H9 (cell line): ENCODE data around the gene PCMT1. TPM values are rescaled to one million over a fixed set of nuclear protein-coding genes. Genes with fewer than 3 reads are reported as not detected.

Source experiments
- DNase-seq: peaks from one replicate; pipeline ENCODE4 v3.0.0-alpha.2; 2017
- H2AFZ ChIP-seq: one replicate; pipeline ENCODE4 v1.6.1; 2013; ENCODE audit warnings: mild to moderate bottlenecking, low read length, control low read depth, moderate library complexity
- H2AK5ac ChIP-seq: 2 replicates; pipeline ENCODE4 v1.6.1; 2013; ENCODE audit warnings: low read length, control low read depth, mixed read lengths; ENCODE audit not compliant: insufficient read length
- H2BK120ac ChIP-seq: one replicate; pipeline ENCODE4 v1.6.1; 2013; ENCODE audit warnings: low read depth, mild to moderate bottlenecking, low read length, control low read depth, inconsistent platforms; ENCODE audit not compliant: poor library complexity, severe bottlenecking
- H2BK12ac ChIP-seq: 2 replicates; pipeline ENCODE4 v1.6.1; 2013; ENCODE audit warnings: low read length, control low read depth, mixed read lengths, low read depth; ENCODE audit not compliant: insufficient read length
- H2BK15ac ChIP-seq: 2 replicates; pipeline ENCODE4 v1.6.1; 2013; ENCODE audit warnings: low read depth, low read length, control low read depth
- H2BK20ac ChIP-seq: one replicate; pipeline ENCODE4 v1.6.1; 2013; ENCODE audit warnings: low read depth, mild to moderate bottlenecking, low read length, control low read depth, inconsistent platforms; ENCODE audit not compliant: poor library complexity, severe bottlenecking
- H2BK5ac ChIP-seq: 2 replicates; pipeline ENCODE4 v1.6.1; 2013; ENCODE audit warnings: low read length, control low read depth, mixed read lengths; ENCODE audit not compliant: insufficient read length
- H3K14ac ChIP-seq: 2 replicates; pipeline ENCODE4 v1.6.1; 2013; ENCODE audit warnings: low read length, control low read depth; ENCODE audit not compliant: insufficient read depth
- H3K18ac ChIP-seq: 2 replicates; pipeline ENCODE4 v1.6.1; 2013; ENCODE audit warnings: low read depth, mild to moderate bottlenecking, mixed read lengths, low read length, control low read depth; ENCODE audit not compliant: insufficient read length
- H3K23ac ChIP-seq: 2 replicates; pipeline ENCODE4 v1.6.1; 2013; ENCODE audit warnings: low read length, control low read depth, mixed read lengths, low read depth; ENCODE audit not compliant: insufficient read length
- H3K23me2 ChIP-seq: 2 replicates; pipeline ENCODE4 v1.6.1; 2013; ENCODE audit warnings: low read depth, mild to moderate bottlenecking, mixed read lengths, low read length, control low read depth; ENCODE audit not compliant: insufficient read length, poor library complexity, severe bottlenecking
- H3K27ac ChIP-seq: 2 replicates; pipeline ENCODE4 v1.5.1; 2013; ENCODE audit warnings: low read length, control low read depth, mixed read lengths, low read depth; ENCODE audit not compliant: insufficient read length
- H3K27me3 ChIP-seq: 2 replicates; pipeline ENCODE4 v1.6.1; 2013; ENCODE audit warnings: low read length, control low read depth, inconsistent platforms; ENCODE audit not compliant: insufficient read depth
- H3K4ac ChIP-seq: 2 replicates; pipeline ENCODE4 v1.6.1; 2013; ENCODE audit warnings: low read depth, mild to moderate bottlenecking, control low read depth, inconsistent platforms, low read length, moderate library complexity
- H3K4me1 ChIP-seq: 2 replicates; pipeline ENCODE4 v1.6.1; 2013; ENCODE audit warnings: low read length, control low read depth, inconsistent platforms; ENCODE audit not compliant: insufficient read depth
- H3K4me2 ChIP-seq: 2 replicates; pipeline ENCODE4 v1.6.1; 2013; ENCODE audit warnings: low read length, control low read depth, mixed read lengths; ENCODE audit not compliant: insufficient read length, insufficient read depth
- H3K56ac ChIP-seq: 2 replicates; pipeline ENCODE4 v1.6.1; 2013; ENCODE audit warnings: low read depth, mild to moderate bottlenecking, mixed read lengths, low read length, control low read depth; ENCODE audit not compliant: insufficient read length
- H3K79me1 ChIP-seq: 2 replicates; pipeline ENCODE4 v1.6.1; 2013; ENCODE audit warnings: low read depth, mild to moderate bottlenecking, moderate library complexity, low read length, control low read depth, inconsistent platforms; ENCODE audit not compliant: insufficient read depth, poor library complexity, severe bottlenecking
- H3K79me2 ChIP-seq: 2 replicates; pipeline ENCODE4 v1.6.1; 2013; ENCODE audit warnings: low read length, control low read depth, inconsistent platforms; ENCODE audit not compliant: insufficient read depth
- H3K9ac ChIP-seq: 2 replicates; pipeline ENCODE4 v1.6.1; 2013; ENCODE audit warnings: low read length, control low read depth, mixed read lengths; ENCODE audit not compliant: insufficient read length; ENCODE audit errors: extremely low read depth
- H3K9me3 ChIP-seq: one replicate; pipeline ENCODE4 v1.6.1; 2013; ENCODE audit warnings: low read depth, low read length, inconsistent platforms; ENCODE audit not compliant: control insufficient read depth
- H3T11ph ChIP-seq: one replicate; pipeline ENCODE4 v1.6.1; 2013; ENCODE audit warnings: mild to moderate bottlenecking, low read length, control low read depth, inconsistent platforms
- H4K20me1 ChIP-seq: one replicate; pipeline ENCODE4 v1.6.1; 2013; ENCODE audit not compliant: control insufficient read depth, insufficient read length, insufficient read depth
- H4K5ac ChIP-seq: 2 replicates; pipeline ENCODE4 v1.6.1; 2013; ENCODE audit warnings: low read depth, mild to moderate bottlenecking, mixed read lengths, low read length, control low read depth; ENCODE audit not compliant: insufficient read length
- H4K8ac ChIP-seq: replicated peaks from 2 replicates; pipeline ENCODE4 v1.6.1; 2013; ENCODE audit warnings: low read length, control low read depth, mixed read lengths, low read depth; ENCODE audit not compliant: insufficient read length
- H4K91ac ChIP-seq: 2 replicates; pipeline ENCODE4 v1.6.1; 2013; ENCODE audit warnings: low read depth, mild to moderate bottlenecking, moderate library complexity, mixed read lengths, low read length, control low read depth; ENCODE audit not compliant: insufficient read length
- H3K27ac Mint-ChIP-seq, 3 experiments: 2 replicates in 2 of 3; 3 replicates in 1 of 3; pipeline ENCODE4 v1.8.0; 2020 to 2021; ENCODE audit warnings: mixed read lengths in 3 of 3, mild to moderate bottlenecking in 1 of 3, moderate library complexity in 1 of 3
- H3K27me3 Mint-ChIP-seq: 2 replicates; pipeline ENCODE4 v1.8.0; 2021; ENCODE audit warnings: low read depth, mild to moderate bottlenecking, moderate library complexity, mixed read lengths
- H3K36me3 Mint-ChIP-seq, 3 experiments: 2 replicates in 2 of 3; 3 replicates in 1 of 3; pipeline ENCODE4 v1.8.0; 2020 to 2021; ENCODE audit warnings: low read depth in 3 of 3, mixed read lengths in 3 of 3; ENCODE audit not compliant: insufficient read depth in 1 of 3
- H3K4me1 Mint-ChIP-seq, 2 experiments: 2 replicates each; pipeline ENCODE4 v1.8.0; 2020; ENCODE audit warnings: mixed read lengths in 2 of 2
- H3K4me3 Mint-ChIP-seq, 2 experiments: 2 replicates in 1 of 2; 3 replicates in 1 of 2; pipeline ENCODE4 v1.8.0; 2020 to 2021; ENCODE audit warnings: mild to moderate bottlenecking in 2 of 2, mixed read lengths in 2 of 2, moderate library complexity in 1 of 2
- H3K9me3 Mint-ChIP-seq, 2 experiments: 2 replicates in 1 of 2; 3 replicates in 1 of 2; pipeline ENCODE4 v1.8.0; 2020; ENCODE audit warnings: mild to moderate bottlenecking in 2 of 2, mixed read lengths in 2 of 2, moderate library complexity in 1 of 2
- WGBS: extraction: QIAGEN DNeasy Blood & Tissue Kit; methylation state at CpG from one replicate; pipeline ENCODE4 v1.1.7; 2013; ENCODE audit warnings: missing lambda C conversion rate, low lambda C conversion rate, mixed read lengths; ENCODE audit not compliant: insufficient read length; ENCODE audit errors: extremely low coverage; 5-methylcytosine and 5-hydroxymethylcytosine counted together
- total RNA-seq: library from RNA; stranded (reverse); gene quantifications from 2 replicates; pipeline ENCODE4 v1.2.1, GENCODE V29; 2021
- TF ChIP-seq, protein P1 (sequence below): fragments of 200-600 bp; sonication (generic); conservative IDR thresholded peaks from 3 replicates; pipeline ENCODE4 v1.8.0; 2021; ENCODE audit warnings: antibody characterized with exemption, mild to moderate bottlenecking

The PCMT1 gene
- total RNA-seq, 1 experiment from 2014 or later, result 98.3 TPM

DNA sequence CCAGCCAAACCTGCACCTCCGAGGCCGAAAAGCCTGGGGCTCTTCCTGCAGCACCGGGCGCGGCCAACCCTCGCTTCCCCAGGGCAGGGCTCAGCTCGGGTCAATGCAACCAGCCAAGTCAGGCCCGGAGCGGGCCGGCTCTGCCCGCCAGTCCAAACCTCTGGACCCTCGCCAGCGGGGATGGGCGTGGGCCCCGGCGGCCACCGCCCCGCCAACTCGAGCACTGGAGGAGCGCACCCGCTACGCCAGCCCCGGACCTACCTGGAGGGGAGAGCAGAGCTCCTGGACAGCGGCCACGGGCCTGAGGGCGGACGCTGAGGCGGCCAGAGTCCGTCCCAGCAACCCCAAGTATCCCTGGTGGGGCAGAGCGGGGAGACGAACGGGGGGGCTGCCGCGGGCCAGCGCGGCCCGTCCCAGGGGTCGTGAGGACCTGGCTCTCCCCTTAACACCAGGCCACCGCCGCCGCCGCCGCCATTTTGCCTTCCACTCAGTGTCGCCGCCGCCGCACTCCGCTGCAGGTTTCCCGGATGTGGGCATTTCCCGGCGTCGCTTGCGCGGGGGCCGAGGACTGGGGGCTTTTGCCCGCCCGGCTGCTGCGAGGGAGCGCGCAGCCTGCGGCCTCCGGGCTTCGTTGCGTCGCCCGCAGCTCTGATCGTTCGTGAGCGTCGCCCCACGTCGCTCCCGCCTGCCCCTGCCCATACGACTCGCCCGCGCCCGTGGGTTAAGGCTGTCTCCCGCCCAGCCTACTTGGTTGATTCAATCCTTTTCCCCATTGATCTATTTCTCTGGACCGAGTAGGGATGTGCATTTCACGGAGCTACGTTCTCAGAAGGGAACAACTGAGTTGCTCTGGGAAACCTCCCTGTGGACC lies 31.7 kb upstream of the PCMT1 start, which contains the start of gene LATS1:
Gene LATS1, minus strand, starts transcription at position 514 of the 871 bp plus-strand sequence. CDS start 15,975 bp downstream, outside the sequence.
- H3K4ac ChIP-seq, result peak within 1 kb of the TSS; percentile 70; the same call in 1 of the 2 replicates
- H3K9ac ChIP-seq, result peak within 1 kb of the TSS; percentile 93
- H3K9me3 ChIP-seq, result no peaks in the 10 kb centered on the region
- peaks cover 10% of the 10 kb centered on the region for H3K23me2 ChIP-seq
- no peak within 1 kb of the TSS for H2BK12ac ChIP-seq
- H3K23ac ChIP-seq, result no peak within 1 kb of the TSS
- H2BK120ac ChIP-seq, result peak within 1 kb of the TSS; percentile 55
- WGBS, result no CpG with 5 or more reads among the region's 82 CpGs
- no peak within 1 kb of the TSS for H4K5ac ChIP-seq
- peak within 1 kb of the TSS; percentile 87 for H4K91ac ChIP-seq
- H2AK5ac ChIP-seq, result no peak within 1 kb of the TSS
- H3K56ac ChIP-seq, result no peak within 1 kb of the TSS
- TF ChIP-seq, protein P1, sequence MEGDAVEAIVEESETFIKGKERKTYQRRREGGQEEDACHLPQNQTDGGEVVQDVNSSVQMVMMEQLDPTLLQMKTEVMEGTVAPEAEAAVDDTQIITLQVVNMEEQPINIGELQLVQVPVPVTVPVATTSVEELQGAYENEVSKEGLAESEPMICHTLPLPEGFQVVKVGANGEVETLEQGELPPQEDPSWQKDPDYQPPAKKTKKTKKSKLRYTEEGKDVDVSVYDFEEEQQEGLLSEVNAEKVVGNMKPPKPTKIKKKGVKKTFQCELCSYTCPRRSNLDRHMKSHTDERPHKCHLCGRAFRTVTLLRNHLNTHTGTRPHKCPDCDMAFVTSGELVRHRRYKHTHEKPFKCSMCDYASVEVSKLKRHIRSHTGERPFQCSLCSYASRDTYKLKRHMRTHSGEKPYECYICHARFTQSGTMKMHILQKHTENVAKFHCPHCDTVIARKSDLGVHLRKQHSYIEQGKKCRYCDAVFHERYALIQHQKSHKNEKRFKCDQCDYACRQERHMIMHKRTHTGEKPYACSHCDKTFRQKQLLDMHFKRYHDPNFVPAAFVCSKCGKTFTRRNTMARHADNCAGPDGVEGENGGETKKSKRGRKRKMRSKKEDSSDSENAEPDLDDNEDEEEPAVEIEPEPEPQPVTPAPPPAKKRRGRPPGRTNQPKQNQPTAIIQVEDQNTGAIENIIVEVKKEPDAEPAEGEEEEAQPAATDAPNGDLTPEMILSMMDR, result no peak
- peak within 1 kb of the TSS; percentile 88 to 90 for H3K4me3 Mint-ChIP-seq
- peaks cover 17 to 20% of the 10 kb centered on the region in 2 experiments for H3K4me1 Mint-ChIP-seq
- no peaks in the 10 kb centered on the region for H3K27me3 Mint-ChIP-seq
- no peaks in the 10 kb centered on the region for H3K27me3 ChIP-seq
- H4K8ac ChIP-seq, result no peak within 1 kb of the TSS
- peak within 1 kb of the TSS; percentile 36 for H3K27ac ChIP-seq
- H3K14ac ChIP-seq, result peak within 1 kb of the TSS; percentile 98
- peak within 1 kb of the TSS; percentile 96 for H3K18ac ChIP-seq
- no peaks in the 10 kb centered on the region for H4K20me1 ChIP-seq
- peak; percentile 82 for DNase-seq
- H3K4me1 ChIP-seq, result no peaks in the 10 kb centered on the region
- H2BK20ac ChIP-seq, result no peak within 1 kb of the TSS
- no peaks in the 10 kb centered on the region; a peak in 1 of 5 replicates for H3K9me3 Mint-ChIP-seq
- peak within 1 kb of the TSS; percentile 55 for H2BK5ac ChIP-seq
- H2BK15ac ChIP-seq, result no peak within 1 kb of the TSS
- H2AFZ ChIP-seq, result no peak within 1 kb of the TSS
- peak within 1 kb of the TSS; percentile 95 to 99 (median 98) for H3K27ac Mint-ChIP-seq
- H3K79me1 ChIP-seq, result no peaks in the 10 kb centered on the region
- H3K79me2 ChIP-seq, result peaks cover 18% of the 10 kb centered on the region; the same call in 1 of the 2 replicates
- H3K4me2 ChIP-seq, result peak within 1 kb of the TSS; percentile 94
- H3K36me3 Mint-ChIP-seq, result peaks cover 2 to 11% (median 5%) of the 10 kb centered on the region in 3 experiments; a peak in 4 of 7 replicates
- no peak within 1 kb of the TSS for H3T11ph ChIP-seq
